ENCODE data around the gene YPEL4.

DNA sequence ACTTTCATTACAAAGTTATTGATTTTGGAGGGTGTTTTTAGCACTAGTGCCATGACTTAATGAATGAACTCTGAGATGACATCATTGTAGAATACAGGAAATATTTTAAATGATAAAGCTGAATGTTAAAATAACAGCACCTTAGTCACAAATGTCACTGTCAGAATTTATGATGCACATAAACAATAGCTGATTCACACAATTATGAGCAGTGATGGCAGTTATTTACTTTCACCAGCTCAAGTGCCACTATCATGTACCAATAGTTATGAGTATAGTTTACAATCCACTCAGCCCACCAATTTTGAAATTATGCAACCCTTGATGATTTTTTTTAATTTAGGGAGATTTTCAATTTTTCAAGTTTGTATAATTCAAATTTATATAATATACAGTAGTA lies 29.2 kb downstream of the YPEL4 start:
- TF ChIP-seq, protein P1, sequence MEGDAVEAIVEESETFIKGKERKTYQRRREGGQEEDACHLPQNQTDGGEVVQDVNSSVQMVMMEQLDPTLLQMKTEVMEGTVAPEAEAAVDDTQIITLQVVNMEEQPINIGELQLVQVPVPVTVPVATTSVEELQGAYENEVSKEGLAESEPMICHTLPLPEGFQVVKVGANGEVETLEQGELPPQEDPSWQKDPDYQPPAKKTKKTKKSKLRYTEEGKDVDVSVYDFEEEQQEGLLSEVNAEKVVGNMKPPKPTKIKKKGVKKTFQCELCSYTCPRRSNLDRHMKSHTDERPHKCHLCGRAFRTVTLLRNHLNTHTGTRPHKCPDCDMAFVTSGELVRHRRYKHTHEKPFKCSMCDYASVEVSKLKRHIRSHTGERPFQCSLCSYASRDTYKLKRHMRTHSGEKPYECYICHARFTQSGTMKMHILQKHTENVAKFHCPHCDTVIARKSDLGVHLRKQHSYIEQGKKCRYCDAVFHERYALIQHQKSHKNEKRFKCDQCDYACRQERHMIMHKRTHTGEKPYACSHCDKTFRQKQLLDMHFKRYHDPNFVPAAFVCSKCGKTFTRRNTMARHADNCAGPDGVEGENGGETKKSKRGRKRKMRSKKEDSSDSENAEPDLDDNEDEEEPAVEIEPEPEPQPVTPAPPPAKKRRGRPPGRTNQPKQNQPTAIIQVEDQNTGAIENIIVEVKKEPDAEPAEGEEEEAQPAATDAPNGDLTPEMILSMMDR (IDR thresholded peaks at IDR 0.05; ENCODE audit: low read depth, low read length, poor library complexity, severe bottlenecking) = no peak
- TF ChIP-seq EZH2phosphoT487 (IDR thresholded peaks at IDR 0.05; ENCODE audit: borderline replicate concordance, low read length) = no peak
